ENCODE results near the gene TP53TG5.

The TP53TG5 gene

GRCh38 chr20:45370571-45371160 lies 7.5 kb downstream of the TP53TG5 start:
- H4K20me1 ChIP-seq (ENCODE audit: insufficient read depth, low read length), result peaks cover 7% of the 10 kb centered on the region; the same call in 1 of the 2 replicates
- no peak overlapping the region for H3K4me2 ChIP-seq (ENCODE audit: insufficient read depth, low read length)
- H2AFZ ChIP-seq (ENCODE audit: low read depth, low read length), result no peak overlapping the region
- peaks cover 32% of the 10 kb centered on the region for H3K36me3 ChIP-seq (ENCODE audit: insufficient read depth, low read length)
- H3K9me3 ChIP-seq (ENCODE audit: insufficient read depth, low read length, severe bottlenecking), result no peaks in the 10 kb centered on the region
- no peaks in the 10 kb centered on the region for H3K27me3 ChIP-seq (ENCODE audit: insufficient read depth, low read length, poor library complexity)
- TF ChIP-seq EZH2 (IDR thresholded peaks at IDR 0.05; ENCODE audit: borderline replicate concordance, low read depth, low read length, severe bottlenecking) (no peak), CTCF (IDR thresholded peaks at IDR 0.05; ENCODE audit: borderline replicate concordance, extremely low read depth, low read length, poor library complexity, severe bottlenecking) (no peak)
- H3K4me1 ChIP-seq (ENCODE audit: insufficient read depth, low read length), result peaks cover 16% of the 10 kb centered on the region
- no peak overlapping the region for H3K4me3 ChIP-seq (ENCODE audit: low read depth in 1 of 2, low read length in 2 of 2)
- H3K27ac ChIP-seq (ENCODE audit: low read length), result no peak overlapping the region
- no peak for ATAC-seq (ENCODE audit: insufficient read depth, low read depth)
- no peak overlapping the region for H3K9ac ChIP-seq (ENCODE audit: low read depth, low read length)
- DNase-seq, result no peak
- H3K79me2 ChIP-seq (ENCODE audit: insufficient read depth, low read length), result peaks cover 2% of the 10 kb centered on the region; the same call in 1 of the 2 replicates

GRCh38 chr20:45368221-45368980 lies 9.7 kb downstream of the TP53TG5 start:
- no peak overlapping the region for H3K9ac ChIP-seq (ENCODE audit: low read depth, low read length)
- no peaks in the 10 kb centered on the region for H3K27me3 ChIP-seq (ENCODE audit: insufficient read depth, low read length, poor library complexity)
- peaks cover 13% of the 10 kb centered on the region for H4K20me1 ChIP-seq (ENCODE audit: insufficient read depth, low read length)
- H3K27ac ChIP-seq (ENCODE audit: low read length), result no peak overlapping the region
- peaks cover 21% of the 10 kb centered on the region for H3K79me2 ChIP-seq (ENCODE audit: insufficient read depth, low read length)
- H3K4me2 ChIP-seq (ENCODE audit: insufficient read depth, low read length), result no peak overlapping the region
- no peak overlapping the region for H2AFZ ChIP-seq (ENCODE audit: low read depth, low read length)
- TF ChIP-seq CTCF (IDR thresholded peaks at IDR 0.05; ENCODE audit: borderline replicate concordance, extremely low read depth, low read length, poor library complexity, severe bottlenecking) (no peak), EZH2 (IDR thresholded peaks at IDR 0.05; ENCODE audit: borderline replicate concordance, low read depth, low read length, severe bottlenecking) (no peak)
- ATAC-seq (ENCODE audit: insufficient read depth, low read depth) (no peak), DNase-seq (no peak)
- H3K4me1 ChIP-seq (ENCODE audit: insufficient read depth, low read length), result peaks cover 21% of the 10 kb centered on the region
- peaks cover 37% of the 10 kb centered on the region for H3K36me3 ChIP-seq (ENCODE audit: insufficient read depth, low read length)
- no peak overlapping the region for H3K4me3 ChIP-seq (ENCODE audit: low read depth in 1 of 2, low read length in 2 of 2)
- no peaks in the 10 kb centered on the region for H3K9me3 ChIP-seq (ENCODE audit: insufficient read depth, low read length, severe bottlenecking)

- DNase-seq (no peak), ATAC-seq (ENCODE audit: insufficient read depth, low read depth) (no peak)
- Histone ChIP-seq H3K9ac (ENCODE audit: low read depth, low read length) (no peak overlapping the region), H2AFZ (ENCODE audit: low read depth, low read length) (no peak overlapping the region), H3K4me3 (ENCODE audit: low read depth in 1 of 2, low read length in 2 of 2) (no peak overlapping the region), H3K79me2 (ENCODE audit: insufficient read depth, low read length) (peaks cover 25% of the 10 kb centered on the region), H3K4me1 (ENCODE audit: insufficient read depth, low read length) (peaks cover 21% of the 10 kb centered on the region), H4K20me1 (ENCODE audit: insufficient read depth, low read length) (peaks cover 14% of the 10 kb centered on the region), H3K9me3 (ENCODE audit: insufficient read depth, low read length, severe bottlenecking) (no peaks in the 10 kb centered on the region), H3K36me3 (ENCODE audit: insufficient read depth, low read length) (peaks cover 37% of the 10 kb centered on the region), H3K4me2 (ENCODE audit: insufficient read depth, low read length) (no peak overlapping the region), H3K27me3 (ENCODE audit: insufficient read depth, low read length, poor library complexity) (no peaks in the 10 kb centered on the region), H3K27ac (ENCODE audit: low read length) (no peak overlapping the region)
- TF ChIP-seq CTCF (IDR thresholded peaks at IDR 0.05; ENCODE audit: borderline replicate concordance, extremely low read depth, low read length, poor library complexity, severe bottlenecking) (no peak), EZH2 (IDR thresholded peaks at IDR 0.05; ENCODE audit: borderline replicate concordance, low read depth, low read length, severe bottlenecking) (no peak)
Measured at GRCh38 chr20:45367126-45367525, 11.0 kb downstream of the TP53TG5 start.

All from DND-41 (cell line).